IMR-90 (cell line): ENCODE results near the gene RFX3. TPM values are rescaled to one million over a fixed set of nuclear protein-coding genes. Genes with fewer than 3 reads are reported as not detected.

Experiments used
- ATAC-seq: fragments of 200-7000 bp; cut with Tn5 transposase; 2 replicates; pipeline ENCODE4 v1.9.1; 2020; ENCODE audit warnings: low read depth, mild to moderate bottlenecking, moderate library complexity
- BruUV-seq: library from RNA; stranded (reverse); fragments of 400-500 nt; replicated peaks from 2 replicates; lab custom pipeline; 2021; lab: Mats Ljungman, UMichigan
- CTCF ChIA-PET: fragments of 300-600 bp; formaldehyde crosslinking; extraction: SDS; loops from one replicate; lab custom pipeline; 2021; ENCODE audit warnings: antibody characterized with exemption; lab: Yijun Ruan, JAX
- POLR2A ChIA-PET: fragments of 300-600 bp; sonication (Branson Sonifier 250); formaldehyde crosslinking; loops from one replicate; lab custom pipeline; 2022; ENCODE audit warnings: antibody characterized with exemption; ENCODE audit not compliant: unreplicated experiment; lab: Charles Lee
- DNase-seq: peaks from one replicate; pipeline ENCODE4 v3.0.0; 2013
- H2AFZ ChIP-seq: replicated peaks from 2 replicates; pipeline ENCODE3; 2013; ENCODE audit warnings: low read length, mild to moderate bottlenecking; ENCODE audit not compliant: poor library complexity
- H2AK5ac ChIP-seq: 2 replicates; pipeline ENCODE4 v1.6.1; 2013; ENCODE audit warnings: low read depth, low read length, inconsistent platforms
- H2AK9ac ChIP-seq: replicated peaks from 2 replicates; pipeline ENCODE3; 2013; ENCODE audit warnings: mild to moderate bottlenecking, low read depth, low read length, moderate library complexity; ENCODE audit not compliant: poor library complexity
- H2BK120ac ChIP-seq: 2 replicates; pipeline ENCODE4 v1.6.1; 2013; ENCODE audit warnings: low read depth, low read length, inconsistent platforms
- H2BK15ac ChIP-seq: 3 replicates; pipeline ENCODE4 v1.6.1; 2013; ENCODE audit warnings: low read depth, low read length, inconsistent platforms
- H2BK20ac ChIP-seq: 2 replicates; pipeline ENCODE4 v1.6.1; 2013; ENCODE audit warnings: low read depth, mild to moderate bottlenecking, inconsistent platforms, low read length, moderate library complexity
- H2BK5ac ChIP-seq: 2 replicates; pipeline ENCODE4 v1.6.1; 2013; ENCODE audit warnings: mild to moderate bottlenecking, low read depth, low read length, inconsistent platforms; ENCODE audit not compliant: poor library complexity, severe bottlenecking
- H3K14ac ChIP-seq: replicated peaks from 2 replicates; pipeline ENCODE4 v1.6.1; 2013; ENCODE audit warnings: low read depth, low read length, inconsistent platforms
- H3K18ac ChIP-seq: 2 replicates; pipeline ENCODE4 v1.6.1; 2013; ENCODE audit warnings: low read depth, low read length, control low read depth
- H3K23ac ChIP-seq: 2 replicates; pipeline ENCODE4 v1.6.1; 2013; ENCODE audit warnings: low read depth, low read length, inconsistent platforms
- H3K27ac ChIP-seq: 2 replicates; pipeline ENCODE4 v1.5.1; 2013; ENCODE audit warnings: mild to moderate bottlenecking, control low read depth, low read length; ENCODE audit not compliant: insufficient read depth
- H3K27me3 ChIP-seq: 2 replicates; pipeline ENCODE4 v1.6.1; 2013; ENCODE audit warnings: low read length; ENCODE audit not compliant: control insufficient read depth, insufficient read depth
- H3K36me3 ChIP-seq: 2 replicates; pipeline ENCODE4 v1.6.1; 2013; ENCODE audit warnings: low read length, mixed read lengths; ENCODE audit not compliant: control insufficient read depth, insufficient read depth
- H3K4ac ChIP-seq: 2 replicates; pipeline ENCODE4 v1.6.1; 2013; ENCODE audit warnings: low read depth, low read length, inconsistent platforms
- H3K4me1 ChIP-seq: 2 replicates; pipeline ENCODE4 v1.6.1; 2013; ENCODE audit warnings: low read length, mixed read lengths; ENCODE audit not compliant: control insufficient read depth, insufficient read depth
- H3K4me2 ChIP-seq: 2 replicates; pipeline ENCODE4 v1.6.1; 2013; ENCODE audit warnings: low read depth, mild to moderate bottlenecking, control low read depth, low read length, moderate library complexity
- H3K4me3 ChIP-seq: 2 replicates; pipeline ENCODE4 v1.5.1; 2013; ENCODE audit warnings: low read depth, mild to moderate bottlenecking, control low read depth, low read length, moderate library complexity; ENCODE audit not compliant: insufficient read depth
- H3K56ac ChIP-seq: 2 replicates; pipeline ENCODE4 v1.6.1; 2013; ENCODE audit warnings: low read length, inconsistent platforms; ENCODE audit not compliant: insufficient read depth; ENCODE audit errors: extremely low read depth
- H3K79me1 ChIP-seq, 2 experiments: 2 replicates each; pipeline ENCODE4 v1.6.1; 2013; ENCODE audit warnings: low read length in 2 of 2, inconsistent platforms in 1 of 2, low read depth in 1 of 2
- H3K9ac ChIP-seq: 2 replicates; pipeline ENCODE4 v1.6.1; 2013; ENCODE audit warnings: low read depth, low read length, control low read depth
- H3K9me1 ChIP-seq: 2 replicates; pipeline ENCODE4 v1.6.1; 2013; ENCODE audit warnings: low read length, inconsistent platforms; ENCODE audit not compliant: insufficient read depth
- H3K9me3 ChIP-seq: 2 replicates; pipeline ENCODE4 v1.6.1; 2013; ENCODE audit warnings: low read length; ENCODE audit not compliant: control insufficient read depth, insufficient read depth
- H4K20me1 ChIP-seq: 2 replicates; pipeline ENCODE4 v1.6.1; 2013; ENCODE audit warnings: low read length, inconsistent platforms; ENCODE audit not compliant: insufficient read depth
- H4K5ac ChIP-seq: 2 replicates; pipeline ENCODE4 v1.6.1; 2013; ENCODE audit warnings: mild to moderate bottlenecking, low read depth, low read length, control low read depth
- H4K8ac ChIP-seq, 2 experiments: 2 replicates each; pipeline ENCODE4 v1.6.1; 2013; ENCODE audit warnings: low read depth in 2 of 2, low read length in 2 of 2, control low read depth in 1 of 2, inconsistent platforms in 1 of 2
- H4K91ac ChIP-seq: 2 replicates; pipeline ENCODE4 v1.6.1; 2013; ENCODE audit warnings: low read depth, low read length, inconsistent platforms; ENCODE audit not compliant: insufficient read depth
- BHLHE40 ChIP-seq: fragments of 150-350 bp; IDR thresholded peaks from 2 replicates; pipeline ENCODE4 v1.6.1; 2016; ENCODE audit warnings: mild to moderate bottlenecking, low read depth, low read length
- CEBPB ChIP-seq: IDR thresholded peaks from 2 replicates; pipeline ENCODE4 v1.6.1; 2012; ENCODE audit warnings: low read depth, low read length, improper control_type of control experiment
- CHD1 ChIP-seq: IDR thresholded peaks from 2 replicates; pipeline ENCODE4 v1.6.1; 2012; ENCODE audit warnings: low read depth, low read length, improper control_type of control experiment
- FOS ChIP-seq: fragments of 150-350 bp; IDR thresholded peaks from 2 replicates; pipeline ENCODE4 v1.6.1; 2016; ENCODE audit warnings: low read depth, low read length
- MAFK ChIP-seq: IDR thresholded peaks from 2 replicates; pipeline ENCODE4 v1.6.1; 2012; ENCODE audit warnings: low read depth, low read length, improper control_type of control experiment
- MAZ ChIP-seq: IDR thresholded peaks from 2 replicates; pipeline ENCODE4 v1.6.1; 2012; ENCODE audit warnings: low read depth, mild to moderate bottlenecking, low read length, improper control_type of control experiment, moderate library complexity, borderline replicate concordance
- MXI1 ChIP-seq: IDR thresholded peaks from 2 replicates; pipeline ENCODE4 v1.6.1; 2012; ENCODE audit warnings: low read depth, mild to moderate bottlenecking, low read length, moderate library complexity, borderline replicate concordance
- NFE2L2 ChIP-seq: fragments of 150-350 bp; IDR thresholded peaks from 2 replicates; pipeline ENCODE4 v1.6.1; 2016; ENCODE audit warnings: low read depth, mild to moderate bottlenecking, low read length
- POLR2A ChIP-seq: IDR thresholded peaks from 2 replicates; pipeline ENCODE4 v1.6.1; 2012; ENCODE audit warnings: mild to moderate bottlenecking, low read depth, low read length
- RAD21 ChIP-seq: IDR thresholded peaks from 2 replicates; pipeline ENCODE4 v1.6.1; 2012; ENCODE audit warnings: low read length, improper control_type of control experiment
- RCOR1 ChIP-seq: IDR thresholded peaks from 2 replicates; pipeline ENCODE4 v1.6.1; 2012; ENCODE audit warnings: mild to moderate bottlenecking, low read length, improper control_type of control experiment; ENCODE audit not compliant: insufficient replicate concordance
- RFX5 ChIP-seq: IDR thresholded peaks from 2 replicates; pipeline ENCODE4 v1.8.0; 2012; ENCODE audit warnings: low read depth, mild to moderate bottlenecking, low read length, moderate library complexity
- SMC3 ChIP-seq: fragments of 150-350 bp; IDR thresholded peaks from 2 replicates; pipeline ENCODE4 v1.6.1; 2016; ENCODE audit warnings: low read depth, mild to moderate bottlenecking, antibody characterized with exemption, low read length, moderate library complexity
- USF2 ChIP-seq: fragments of 150-350 bp; IDR thresholded peaks from 2 replicates; pipeline ENCODE4 v1.6.1; 2017; ENCODE audit warnings: mild to moderate bottlenecking, antibody characterized with exemption, low read length, low read depth
- WGBS, 2 experiments: methylation state at CpG; one replicate each; pipeline versions ENCODE4 v1.1.5 to v1.1.7; 2013; ENCODE audit warnings: missing lambda C conversion rate in 2 of 2; ENCODE audit not compliant: insufficient read length in 1 of 2; ENCODE audit errors: extremely low coverage in 2 of 2; 5-methylcytosine and 5-hydroxymethylcytosine counted together
- dilution Hi-C: fragments of 300-500 bp; cut with HindIII; formaldehyde crosslinking; loops from one replicate; pipeline ENCODE4 v1.14.3; 2018; ENCODE audit warnings: low sequenced_read_pairs; ENCODE audit not compliant: unreplicated experiment
- in situ Hi-C: fragments of 300-500 bp; cut with MboI; formaldehyde crosslinking; loops from 3 replicates; pipeline ENCODE4 v1.14.3; 2019; ENCODE audit warnings: low sequenced_read_pairs, inconsistent platforms, mixed read lengths
- intact Hi-C: fragments of 100-400 bp; cut with micrococcal nuclease; formaldehyde crosslinking; loops from 2 replicates; pipeline ENCODE4 v1.10.0; 2022
- polyA plus RNA-seq, 3 experiments: library from polyadenylated mRNA; depleted of rRNA; stranded (reverse); fragments of >200 nt; gene quantifications; 2 replicates each; pipeline ENCODE4 v1.2.3, GENCODE V29; 2012; ENCODE audit warnings: low replicate concordance in 1 of 3
- total RNA-seq: library from RNA; depleted of rRNA; stranded (reverse); fragments of >200 nt; gene quantifications from 2 replicates; pipeline ENCODE4 v1.2.3, GENCODE V29; 2012
- TF ChIP-seq, protein P1 (sequence below): conservative IDR thresholded peaks from 2 replicates; pipeline ENCODE4 v1.5.1; 2012; ENCODE audit warnings: mild to moderate bottlenecking, low read depth, low read length, improper control_type of control experiment
- TF ChIP-seq, protein P2 (sequence below): fragments of 150-350 bp; IDR thresholded peaks from 2 replicates; pipeline ENCODE4 v1.6.1; 2016; ENCODE audit warnings: low read depth, mild to moderate bottlenecking, low read length, moderate library complexity, borderline replicate concordance

RFX3 gene
- total and polyA plus RNA-seq, 2 of the 4 experiments (the other 2 are of a cell fraction), result 1.7 to 2.7 TPM

DNA sequence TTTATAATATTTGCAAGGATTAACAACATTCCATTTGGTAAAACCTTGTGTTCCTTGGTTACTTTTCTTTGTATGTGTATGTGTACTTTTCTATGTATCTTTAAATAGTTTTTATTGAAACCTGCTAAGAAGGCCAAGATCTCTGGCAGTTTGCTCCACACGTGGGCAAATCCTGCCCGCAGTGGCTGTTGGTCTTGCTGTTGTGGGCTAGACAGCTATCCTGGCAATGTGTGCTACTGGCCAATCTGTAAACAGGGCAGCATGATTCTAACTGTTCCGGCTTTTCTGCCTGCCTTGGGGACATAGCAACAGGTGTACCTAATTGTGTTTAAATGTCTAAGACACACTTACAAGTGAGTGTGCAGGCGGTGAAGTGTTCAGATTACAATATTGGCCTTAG is 286.6 kb downstream of the RFX3 start:
- Histone ChIP-seq H2BK5ac (no peak overlapping the region), H3K14ac (no peak overlapping the region), H3K4ac (no peak overlapping the region), H3K9ac (no peak overlapping the region), H2BK120ac (no peak overlapping the region), H4K91ac (no peak overlapping the region), H3K9me1 (peaks cover 2% of the 10 kb centered on the region; the same call in 1 of the 2 replicates), H2AK5ac (no peak overlapping the region), H2AK9ac (no peak overlapping the region), H3K4me2 (no peak overlapping the region), H3K4me1 (peaks cover 3% of the 10 kb centered on the region; the same call in 1 of the 2 replicates), H3K79me1 (no peaks in the 10 kb centered on the region), H3K36me3 (no peaks in the 10 kb centered on the region), H4K8ac (no peak overlapping the region), H3K27me3 (no peaks in the 10 kb centered on the region), H4K20me1 (no peaks in the 10 kb centered on the region), H4K5ac (no peak overlapping the region), H2BK15ac (no peak overlapping the region), H3K23ac (no peak overlapping the region), H3K27ac (no peak overlapping the region), H3K4me3 (no peak overlapping the region), H3K18ac (no peak overlapping the region), H2BK20ac (no peak overlapping the region), H2AFZ (no peak overlapping the region), H3K9me3 (no peaks in the 10 kb centered on the region), H3K56ac (no peak overlapping the region)
- intact Hi-C loops, result no loop called here
- DNase-seq (no peak), ATAC-seq (no peak)
- ChIA-PET CTCF (interaction anchor here (2.4 kb wide), 1 partner anchor 202 kb away, joined by 7 read pairs; no protein-coding TSS in a partner anchor), POLR2A (no interaction called here)
- WGBS, 2 experiments, result no CpG with 5 or more reads among the region's 4 CpGs
- TF ChIP-seq POLR2A, result no peak
- no peak for TF ChIP-seq MAFK
- no peak for TF ChIP-seq SMC3
- TF ChIP-seq NFE2L2, result no peak
- TF ChIP-seq, protein P1, sequence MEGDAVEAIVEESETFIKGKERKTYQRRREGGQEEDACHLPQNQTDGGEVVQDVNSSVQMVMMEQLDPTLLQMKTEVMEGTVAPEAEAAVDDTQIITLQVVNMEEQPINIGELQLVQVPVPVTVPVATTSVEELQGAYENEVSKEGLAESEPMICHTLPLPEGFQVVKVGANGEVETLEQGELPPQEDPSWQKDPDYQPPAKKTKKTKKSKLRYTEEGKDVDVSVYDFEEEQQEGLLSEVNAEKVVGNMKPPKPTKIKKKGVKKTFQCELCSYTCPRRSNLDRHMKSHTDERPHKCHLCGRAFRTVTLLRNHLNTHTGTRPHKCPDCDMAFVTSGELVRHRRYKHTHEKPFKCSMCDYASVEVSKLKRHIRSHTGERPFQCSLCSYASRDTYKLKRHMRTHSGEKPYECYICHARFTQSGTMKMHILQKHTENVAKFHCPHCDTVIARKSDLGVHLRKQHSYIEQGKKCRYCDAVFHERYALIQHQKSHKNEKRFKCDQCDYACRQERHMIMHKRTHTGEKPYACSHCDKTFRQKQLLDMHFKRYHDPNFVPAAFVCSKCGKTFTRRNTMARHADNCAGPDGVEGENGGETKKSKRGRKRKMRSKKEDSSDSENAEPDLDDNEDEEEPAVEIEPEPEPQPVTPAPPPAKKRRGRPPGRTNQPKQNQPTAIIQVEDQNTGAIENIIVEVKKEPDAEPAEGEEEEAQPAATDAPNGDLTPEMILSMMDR, result no peak
- TF ChIP-seq FOS, result no peak
- TF ChIP-seq CHD1, result no peak
- TF ChIP-seq MXI1, result no peak
- TF ChIP-seq RCOR1, result no peak
- no peak for TF ChIP-seq CEBPB
- no peak for TF ChIP-seq RFX5
- TF ChIP-seq MAZ, result no peak
- TF ChIP-seq, protein P2, sequence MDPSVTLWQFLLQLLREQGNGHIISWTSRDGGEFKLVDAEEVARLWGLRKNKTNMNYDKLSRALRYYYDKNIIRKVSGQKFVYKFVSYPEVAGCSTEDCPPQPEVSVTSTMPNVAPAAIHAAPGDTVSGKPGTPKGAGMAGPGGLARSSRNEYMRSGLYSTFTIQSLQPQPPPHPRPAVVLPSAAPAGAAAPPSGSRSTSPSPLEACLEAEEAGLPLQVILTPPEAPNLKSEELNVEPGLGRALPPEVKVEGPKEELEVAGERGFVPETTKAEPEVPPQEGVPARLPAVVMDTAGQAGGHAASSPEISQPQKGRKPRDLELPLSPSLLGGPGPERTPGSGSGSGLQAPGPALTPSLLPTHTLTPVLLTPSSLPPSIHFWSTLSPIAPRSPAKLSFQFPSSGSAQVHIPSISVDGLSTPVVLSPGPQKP, result no peak
- no peak for TF ChIP-seq RAD21
- no peak for TF ChIP-seq USF2
- no peak for TF ChIP-seq BHLHE40
- in situ Hi-C loops, result loop anchor here (25.0 kb wide), 1 partner anchor 1123 kb away; no protein-coding TSS in a partner anchor
- BruUV-seq, result no TSS peak
- dilution Hi-C loops, result no loop called here
